Mononuclear cell (primary cell): ENCODE results near the gene ITSN1. TPM values are rescaled to one million over a fixed set of nuclear protein-coding genes. Genes with fewer than 3 reads are reported as not detected.
A peak's percentile ranks its signal among the peaks of the same experiment; 100 is the strongest.

Source experiments
- H3K27me3 ChIP-seq: 2 replicates; pipeline ENCODE4 v1.6.0; 2011; ENCODE audit warnings: low read length, control low read depth; ENCODE audit not compliant: insufficient read depth
- H3K4me1 ChIP-seq: 2 replicates; pipeline ENCODE4 v1.5.1; 2011; ENCODE audit warnings: mild to moderate bottlenecking, low read length, control low read depth; ENCODE audit not compliant: insufficient read depth
- H3K4me3 ChIP-seq: 2 replicates; pipeline ENCODE4 v1.5.1; 2011; ENCODE audit warnings: mild to moderate bottlenecking, low read length, moderate library complexity
- H3K9me3 ChIP-seq: 2 replicates; pipeline ENCODE4 v1.5.1; 2011; ENCODE audit warnings: low read depth, mild to moderate bottlenecking, control low read depth, low read length
- total RNA-seq: library from RNA; depleted of rRNA; stranded (reverse); fragments of >200 nt; gene quantifications from one replicate; pipeline ENCODE4 v1.2.3, GENCODE V29; 2012

Gene ITSN1
- total RNA-seq, 1 donor: 2.1 TPM

DNA sequence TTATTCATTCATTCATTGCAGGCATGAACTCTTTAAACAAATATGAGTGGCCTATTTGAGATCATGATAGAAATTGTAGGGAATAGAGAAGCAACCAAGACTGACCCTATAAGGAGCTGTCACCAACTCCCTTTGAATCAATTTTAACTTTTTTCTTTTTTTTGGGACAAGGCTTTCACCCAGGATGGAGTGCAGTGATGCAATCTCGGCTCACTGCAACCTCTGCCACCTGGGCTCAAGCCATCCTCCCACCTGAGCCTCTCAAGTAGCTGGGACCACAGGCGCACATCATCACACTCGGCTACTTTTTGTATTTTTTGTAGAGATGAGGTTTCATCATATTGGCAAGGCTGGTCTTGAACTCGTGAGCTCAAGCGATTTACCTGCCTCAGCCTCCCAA, 290.4 kb downstream of the ITSN1 start:
- peaks cover 46% of the 10 kb centered on the region for H3K4me1 ChIP-seq
- no peaks in the 10 kb centered on the region for H3K27me3 ChIP-seq
- peak overlapping the region; percentile 66 for H3K4me3 ChIP-seq
- no peaks in the 10 kb centered on the region for H3K9me3 ChIP-seq

DNA sequence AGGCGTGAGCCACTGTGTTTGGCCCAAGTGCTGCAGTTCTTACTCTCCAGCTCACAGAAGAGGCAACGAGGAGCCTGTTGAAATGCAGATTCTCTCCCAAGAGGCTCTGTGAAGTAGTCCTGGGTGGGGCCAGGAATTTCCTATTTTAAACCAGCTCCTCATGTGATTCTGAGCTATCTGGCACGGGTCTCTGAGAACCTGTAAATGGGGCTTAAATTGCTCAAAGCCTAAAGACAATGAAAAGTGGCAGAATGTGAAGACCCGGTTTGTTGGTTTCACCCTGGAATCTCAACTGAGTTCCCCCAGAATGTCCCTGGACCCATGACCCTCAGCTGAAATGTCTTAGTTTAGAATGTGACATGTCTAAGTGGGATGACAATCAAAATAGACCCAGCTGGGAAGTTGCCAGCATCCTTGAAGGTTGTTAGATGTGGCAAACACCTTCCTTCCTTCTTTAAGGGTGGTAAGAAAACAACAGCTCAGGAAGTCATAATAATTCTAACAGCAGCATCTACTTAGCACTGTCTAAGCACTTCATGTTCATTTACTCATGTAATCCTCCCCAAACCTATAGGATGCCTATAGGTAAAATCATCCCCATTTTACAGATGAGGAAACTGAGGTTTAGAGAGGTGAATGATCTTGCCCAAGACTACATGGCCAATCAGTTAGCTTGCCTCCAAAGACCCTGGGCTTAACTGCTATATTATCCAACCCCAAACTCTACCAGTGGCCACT, 294.2 kb downstream of the ITSN1 start:
- peaks cover 68% of the 10 kb centered on the region for H3K4me1 ChIP-seq
- H3K9me3 ChIP-seq: no peaks in the 10 kb centered on the region
- no peaks in the 10 kb centered on the region for H3K27me3 ChIP-seq
- H3K4me3 ChIP-seq: no peak overlapping the region

DNA sequence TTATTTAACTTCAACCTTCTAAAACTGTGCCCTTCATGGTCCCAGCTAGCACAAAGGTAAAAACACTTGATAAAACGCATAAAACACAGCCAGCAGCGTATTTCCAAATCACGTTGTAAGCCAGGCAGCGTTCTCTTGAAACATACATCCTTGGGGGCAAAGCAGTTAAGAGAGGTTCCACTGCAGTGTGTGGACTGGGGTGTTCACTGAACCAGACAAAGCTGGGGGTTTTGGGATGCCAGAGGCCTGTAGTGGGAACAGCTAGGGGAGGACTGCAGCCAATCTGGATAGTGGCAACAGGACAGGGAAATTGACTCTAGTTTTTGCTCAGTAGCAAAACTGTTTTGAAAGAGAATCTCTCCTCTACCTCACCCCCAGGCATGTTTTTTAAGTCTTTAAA, 294.8 kb downstream of the ITSN1 start:
- H3K4me1 ChIP-seq: peaks cover 62% of the 10 kb centered on the region
- no peaks in the 10 kb centered on the region for H3K27me3 ChIP-seq
- H3K4me3 ChIP-seq: no peak overlapping the region
- no peaks in the 10 kb centered on the region for H3K9me3 ChIP-seq

DNA sequence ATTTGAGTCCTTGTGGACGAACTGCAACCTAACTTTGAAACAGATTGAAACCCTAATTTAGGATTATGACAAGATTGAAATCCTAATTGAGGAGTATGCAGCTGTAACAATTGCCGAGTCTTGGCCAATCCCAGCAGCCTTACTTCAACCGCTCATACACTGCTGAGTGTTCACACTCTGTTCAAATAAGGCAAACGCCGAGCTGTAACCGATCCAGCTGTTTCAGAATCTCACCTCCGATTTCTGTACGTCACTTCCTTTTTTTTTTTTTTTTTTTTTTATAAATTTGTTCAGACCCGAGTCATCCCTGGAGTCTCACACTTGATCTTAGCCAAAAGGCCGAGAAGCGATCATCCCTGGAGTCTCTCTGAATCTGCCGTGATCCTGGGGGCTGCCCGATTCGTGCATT, 295.6 kb downstream of the ITSN1 start:
- Histone ChIP-seq H3K4me3 (no peak overlapping the region), H3K4me1 (peaks cover 54% of the 10 kb centered on the region), H3K9me3 (no peaks in the 10 kb centered on the region), H3K27me3 (no peaks in the 10 kb centered on the region)

DNA sequence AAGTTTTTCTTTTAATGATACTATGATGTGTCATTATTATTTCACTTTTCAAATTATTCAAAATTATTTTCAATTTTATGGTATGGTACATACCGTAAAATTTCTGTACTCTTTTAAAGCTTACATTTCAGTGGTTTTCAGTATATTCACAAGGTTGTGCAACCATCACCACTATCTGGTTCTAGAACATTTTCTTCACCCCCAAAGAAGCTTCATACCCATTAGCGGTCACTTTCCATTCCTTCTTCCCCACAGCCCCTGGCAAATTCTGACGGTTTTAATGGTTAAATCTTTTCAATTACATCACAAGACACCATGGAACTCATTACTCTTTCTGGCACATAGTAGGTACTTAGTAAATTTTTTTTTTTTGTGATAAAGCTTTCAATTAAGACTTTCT, 296.1 kb downstream of the ITSN1 start:
- Histone ChIP-seq H3K9me3 (no peaks in the 10 kb centered on the region), H3K4me3 (no peak overlapping the region), H3K4me1 (peaks cover 53% of the 10 kb centered on the region), H3K27me3 (no peaks in the 10 kb centered on the region)

DNA sequence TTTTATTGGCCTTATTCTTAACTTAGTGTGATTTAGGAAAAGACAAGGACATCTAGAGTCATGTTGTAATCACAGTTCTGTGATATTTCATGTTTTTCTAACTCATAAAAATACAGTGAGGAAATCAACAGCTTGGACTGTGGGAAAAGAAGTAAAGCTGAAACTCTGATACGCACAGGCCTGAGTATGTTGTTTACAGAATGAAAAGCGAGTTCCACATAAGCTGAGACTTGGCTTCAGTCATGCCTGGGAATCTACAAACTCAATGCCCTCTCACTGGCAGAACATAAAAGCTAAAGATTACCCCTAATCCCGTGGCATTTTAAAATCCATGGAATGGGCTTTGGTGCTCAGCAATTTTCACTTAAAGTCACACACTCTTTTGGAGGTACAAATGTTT, 296.9 kb downstream of the ITSN1 start:
- no peaks in the 10 kb centered on the region for H3K27me3 ChIP-seq
- no peaks in the 10 kb centered on the region for H3K9me3 ChIP-seq
- peaks cover 52% of the 10 kb centered on the region for H3K4me1 ChIP-seq
- no peak overlapping the region for H3K4me3 ChIP-seq

DNA sequence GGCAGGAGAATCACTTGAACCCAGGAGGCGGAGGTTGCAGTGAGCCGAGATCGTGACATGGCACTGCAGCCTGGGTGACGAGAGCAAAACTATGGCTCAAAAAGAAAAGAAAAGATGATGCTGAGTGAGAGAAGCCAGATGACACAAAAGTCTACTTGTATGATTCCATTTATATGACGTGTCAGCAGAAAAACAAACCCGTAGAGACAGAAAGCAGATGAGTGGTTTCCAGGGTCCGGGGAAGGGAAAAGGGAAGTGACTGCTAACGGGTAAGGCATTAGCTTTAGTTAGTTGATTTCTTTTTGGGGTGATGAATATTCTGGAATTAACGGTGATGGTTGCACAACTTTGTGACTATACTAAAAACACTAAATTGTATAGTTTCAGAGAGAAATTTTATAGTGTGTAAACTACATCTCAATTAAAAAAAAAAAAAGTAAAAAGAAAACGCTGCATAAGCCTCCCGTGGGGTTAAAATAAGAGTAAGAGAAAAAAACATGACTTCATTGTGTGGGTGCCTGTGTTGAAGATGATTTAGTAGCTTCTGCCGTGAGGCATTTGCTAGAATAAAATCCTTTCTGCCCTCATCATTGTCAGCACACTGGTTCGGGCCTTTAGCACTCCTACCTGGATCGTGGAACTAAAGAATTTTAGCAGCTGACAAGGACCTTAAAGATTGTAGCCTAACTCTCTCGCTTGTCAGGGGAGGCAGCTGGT, 298.0 kb downstream of the ITSN1 start:
- Histone ChIP-seq H3K4me3 (no peak overlapping the region), H3K4me1 (peaks cover 46% of the 10 kb centered on the region), H3K27me3 (no peaks in the 10 kb centered on the region), H3K9me3 (no peaks in the 10 kb centered on the region)

DNA sequence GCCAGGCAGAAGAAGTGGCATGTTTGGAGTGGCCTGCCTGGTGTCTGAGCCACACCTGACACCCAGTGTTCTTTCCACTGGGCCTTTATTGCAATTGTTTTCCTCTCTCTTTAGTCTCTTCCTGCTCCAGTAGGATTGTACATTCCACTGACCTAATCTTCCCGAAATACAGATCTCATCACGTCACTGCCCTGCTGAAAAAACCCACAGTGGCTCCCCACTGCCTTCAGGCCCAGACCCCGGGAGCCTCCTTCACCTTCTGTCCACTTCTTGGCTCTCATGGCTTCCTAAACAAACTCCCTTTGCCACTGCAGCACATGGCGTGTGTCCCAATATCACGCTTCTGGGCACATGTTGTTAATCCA, 298.6 kb downstream of the ITSN1 start:
- Histone ChIP-seq H3K4me3 (no peak overlapping the region), H3K9me3 (no peaks in the 10 kb centered on the region), H3K4me1 (peaks cover 45% of the 10 kb centered on the region), H3K27me3 (no peaks in the 10 kb centered on the region)

DNA sequence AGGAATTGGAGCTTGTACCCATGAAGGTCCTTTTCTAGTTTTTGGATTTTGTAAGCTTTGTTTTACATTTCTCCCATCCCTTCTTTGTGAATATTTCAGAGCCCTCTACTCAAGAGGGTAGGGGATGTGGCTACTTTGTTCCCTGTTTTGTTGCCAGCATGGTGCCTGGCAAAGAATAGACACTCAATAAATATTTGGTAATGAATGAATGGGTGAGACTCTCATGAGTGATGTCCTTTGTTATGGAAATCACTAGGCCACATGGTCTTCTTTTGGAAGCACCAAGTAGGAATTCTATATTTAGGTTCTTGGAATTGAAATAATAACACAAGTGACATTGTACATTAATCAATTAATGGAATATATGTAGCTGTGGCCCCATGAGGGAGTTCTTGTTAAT, 300.1 kb downstream of the ITSN1 start:
- no peaks in the 10 kb centered on the region for H3K9me3 ChIP-seq
- peaks cover 43% of the 10 kb centered on the region for H3K4me1 ChIP-seq
- H3K4me3 ChIP-seq: no peak overlapping the region
- no peaks in the 10 kb centered on the region for H3K27me3 ChIP-seq

DNA sequence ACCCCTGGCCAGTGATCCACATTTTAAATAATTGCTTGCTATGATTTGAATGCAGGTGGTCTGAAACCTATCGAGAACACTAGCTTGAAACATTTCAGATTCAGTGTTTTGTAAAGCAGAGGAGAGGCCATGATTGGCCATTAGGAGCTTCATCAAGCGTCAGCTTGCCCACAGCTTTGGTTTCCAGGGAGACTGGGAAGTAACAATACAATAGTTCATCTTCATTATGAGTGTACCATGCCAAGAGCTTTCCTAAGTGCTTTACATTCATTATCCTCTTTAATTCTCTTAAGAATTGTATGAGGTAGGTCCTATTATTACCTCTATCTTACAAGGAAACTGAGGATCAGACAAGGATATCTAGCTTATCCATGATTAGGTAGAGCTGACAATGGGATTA, 301.0 kb downstream of the ITSN1 start:
- H3K4me1 ChIP-seq: peaks cover 43% of the 10 kb centered on the region
- H3K27me3 ChIP-seq: no peaks in the 10 kb centered on the region
- H3K4me3 ChIP-seq: no peak overlapping the region
- H3K9me3 ChIP-seq: no peaks in the 10 kb centered on the region

DNA sequence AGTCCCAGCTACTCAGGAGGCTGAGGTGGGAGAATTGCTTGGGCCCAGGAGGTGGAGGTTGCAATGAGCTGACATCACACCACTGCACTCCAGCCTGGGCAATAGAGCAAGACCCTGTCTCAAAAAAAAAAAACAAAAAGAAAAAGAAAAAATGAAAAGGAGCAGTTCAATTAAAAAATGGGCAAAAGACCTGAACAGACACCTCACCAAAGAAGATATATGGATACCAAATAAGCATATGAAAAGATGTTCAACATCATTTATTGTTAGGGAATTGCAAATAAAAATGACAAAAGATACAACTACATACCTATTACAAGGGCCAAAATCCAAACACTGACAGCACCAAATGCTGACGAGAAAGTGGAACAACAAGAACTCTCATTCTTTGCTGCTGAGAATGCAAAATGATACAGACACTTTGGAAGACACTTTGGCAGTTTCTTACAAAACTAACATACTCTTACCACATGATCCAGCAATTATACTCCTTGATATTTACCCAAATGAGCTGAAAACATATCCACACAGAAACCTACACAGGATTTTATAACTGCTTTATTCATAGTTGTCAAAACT, 302.0 kb downstream of the ITSN1 start:
- Histone ChIP-seq H3K9me3 (no peaks in the 10 kb centered on the region), H3K4me1 (peaks cover 47% of the 10 kb centered on the region), H3K27me3 (no peaks in the 10 kb centered on the region), H3K4me3 (no peak overlapping the region)

DNA sequence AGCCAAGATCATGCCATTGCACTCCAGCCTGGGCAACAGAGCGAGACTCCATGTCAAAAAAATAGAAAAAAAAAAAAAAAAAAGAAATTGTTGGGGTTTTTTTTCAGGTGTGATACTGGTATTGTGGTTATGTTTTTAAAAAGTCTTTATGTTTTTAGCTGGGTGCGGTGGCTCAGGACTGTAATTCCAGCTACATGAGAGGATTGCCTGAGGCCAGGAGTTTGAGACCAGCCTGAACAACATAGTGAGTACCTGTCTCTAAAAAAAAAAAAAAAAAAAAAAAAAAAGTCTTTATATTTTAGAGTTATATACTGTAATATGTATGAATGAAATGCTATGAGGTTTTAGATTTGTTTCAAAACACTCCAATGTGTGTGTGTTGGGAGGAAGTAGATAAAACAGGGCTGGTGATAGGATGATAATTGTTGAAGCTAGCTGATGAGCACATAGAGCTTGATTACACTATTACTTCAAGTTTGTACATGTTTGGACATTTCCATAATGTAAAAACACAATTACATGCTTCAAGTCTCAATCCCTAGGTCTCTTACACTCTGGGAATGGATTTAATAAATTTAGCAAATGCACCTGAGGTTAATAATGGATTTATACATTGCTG, 303.5 kb downstream of the ITSN1 start:
- no peak overlapping the region for H3K4me3 ChIP-seq
- H3K9me3 ChIP-seq: no peaks in the 10 kb centered on the region
- peaks cover 52% of the 10 kb centered on the region for H3K4me1 ChIP-seq
- H3K27me3 ChIP-seq: no peaks in the 10 kb centered on the region

DNA sequence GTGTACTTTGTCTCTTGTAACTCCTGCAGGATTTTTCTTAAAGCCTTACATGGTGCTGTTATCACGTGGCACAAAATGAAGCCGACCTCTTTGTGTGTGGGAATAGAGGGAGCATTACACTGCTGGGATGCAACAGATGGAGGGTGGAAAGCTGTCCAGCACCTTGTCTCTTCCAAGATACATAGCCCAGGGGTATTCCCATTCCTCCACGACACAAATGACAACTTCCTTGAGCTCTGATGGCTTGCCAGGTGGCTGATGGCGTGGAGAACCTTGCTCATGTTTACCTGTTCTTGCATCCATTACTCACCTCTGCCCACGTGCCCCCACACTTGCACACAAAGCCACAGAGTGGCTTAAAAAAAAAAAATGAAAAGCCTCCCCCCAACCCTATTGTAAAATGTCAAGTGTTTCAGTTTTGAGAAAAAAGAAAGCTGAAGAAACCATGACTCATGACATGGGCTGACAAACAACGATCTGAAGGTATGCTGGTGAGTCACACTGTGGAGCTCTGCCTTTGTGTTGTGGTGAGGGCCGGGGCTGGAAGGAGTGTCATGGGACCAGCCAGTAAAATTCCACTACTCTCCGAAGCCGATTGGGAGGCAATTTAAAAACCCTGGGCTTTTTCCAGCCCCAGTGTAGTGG, 305.3 kb downstream of the ITSN1 start:
- no peaks in the 10 kb centered on the region for H3K9me3 ChIP-seq
- peaks cover 67% of the 10 kb centered on the region for H3K4me1 ChIP-seq
- no peaks in the 10 kb centered on the region for H3K27me3 ChIP-seq
- H3K4me3 ChIP-seq: no peak overlapping the region

DNA sequence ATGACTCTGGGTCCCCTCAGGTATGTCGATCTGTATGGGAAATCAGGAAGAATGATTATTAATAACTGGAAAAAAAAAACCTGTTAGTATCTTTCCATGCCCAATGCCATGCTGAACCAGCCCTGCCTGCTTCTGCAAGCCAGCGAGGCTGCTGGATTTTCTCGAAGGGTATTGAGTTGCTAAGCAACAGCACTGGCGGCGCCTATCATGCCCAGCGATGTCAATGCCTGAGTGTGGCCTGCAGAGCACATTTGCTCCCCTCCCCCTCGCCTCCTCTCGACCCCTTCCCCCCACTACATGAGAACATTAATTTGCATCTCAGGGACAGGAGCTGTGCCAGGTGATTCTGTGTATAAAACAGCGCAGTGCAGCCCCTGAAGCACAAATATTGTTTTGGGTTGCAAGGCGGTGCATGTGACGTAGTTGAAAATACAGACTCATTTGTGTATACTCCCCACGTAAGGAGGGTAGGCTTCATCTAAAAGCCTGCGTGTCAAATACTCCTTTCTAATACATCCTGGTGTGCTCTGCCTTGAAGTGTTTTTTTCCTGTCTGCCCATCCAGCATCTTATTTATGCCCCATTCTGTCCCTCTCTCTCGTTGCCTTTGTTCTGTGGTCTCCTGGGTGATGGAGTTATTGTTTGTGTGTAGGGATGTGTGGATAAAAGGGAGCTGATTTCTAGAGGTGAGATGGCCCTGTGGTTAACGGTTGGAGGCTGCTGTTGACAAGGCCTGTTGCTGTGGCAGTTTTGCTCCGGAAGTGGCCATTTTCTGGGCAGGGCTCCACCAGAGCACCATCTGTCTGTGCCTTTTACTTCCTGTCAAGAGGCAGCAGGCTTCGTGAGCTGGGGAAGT, 306.0 kb downstream of the ITSN1 start:
- H3K4me3 ChIP-seq: no peak overlapping the region

More for the DNA sequence above, 306.0 kb downstream of the ITSN1 start:
- H3K9me3 ChIP-seq: no peaks in the 10 kb centered on the region
- no peaks in the 10 kb centered on the region for H3K27me3 ChIP-seq
- peaks cover 67% of the 10 kb centered on the region for H3K4me1 ChIP-seq
